ENCODE results near the gene COG2. TPM values are rescaled to one million over a fixed set of nuclear protein-coding genes. Genes with fewer than 3 reads are reported as not detected.
"Not testable (repeated sequence)": the region's sequence is repeated elsewhere in the genome, so short reads cannot be mapped to it uniquely, and the experiment has no call there.

Gene COG2
- total RNA-seq, 6 donors from 2014 or later: 23.5 to 37.7 (median 28.7) TPM

GRCh38 chr1:230696218-230696617, 53.9 kb downstream of the COG2 start:
- H3K27ac ChIP-seq: no peak overlapping the region
- ATAC-seq (ENCODE audit: low FRiP score in 2 of 2) (no peak), DNase-seq (no peak)
- H3K4me1 ChIP-seq: no peaks in the 10 kb centered on the region
- no peaks in the 10 kb centered on the region for H3K9me3 ChIP-seq
- no peak for TF ChIP-seq POLR2AphosphoS5 (IDR thresholded peaks at IDR 0.05)
- H3K27me3 ChIP-seq: no peaks in the 10 kb centered on the region
- H3K4me3 ChIP-seq: no peak overlapping the region
- peaks cover 0 to 33% (median 25%) of the 10 kb centered on the region in 4 donors for H3K36me3 ChIP-seq
- 84 to 90% methylated on average over 8 of the region's 8 CpGs for WGBS, 2 donors

DNA sequence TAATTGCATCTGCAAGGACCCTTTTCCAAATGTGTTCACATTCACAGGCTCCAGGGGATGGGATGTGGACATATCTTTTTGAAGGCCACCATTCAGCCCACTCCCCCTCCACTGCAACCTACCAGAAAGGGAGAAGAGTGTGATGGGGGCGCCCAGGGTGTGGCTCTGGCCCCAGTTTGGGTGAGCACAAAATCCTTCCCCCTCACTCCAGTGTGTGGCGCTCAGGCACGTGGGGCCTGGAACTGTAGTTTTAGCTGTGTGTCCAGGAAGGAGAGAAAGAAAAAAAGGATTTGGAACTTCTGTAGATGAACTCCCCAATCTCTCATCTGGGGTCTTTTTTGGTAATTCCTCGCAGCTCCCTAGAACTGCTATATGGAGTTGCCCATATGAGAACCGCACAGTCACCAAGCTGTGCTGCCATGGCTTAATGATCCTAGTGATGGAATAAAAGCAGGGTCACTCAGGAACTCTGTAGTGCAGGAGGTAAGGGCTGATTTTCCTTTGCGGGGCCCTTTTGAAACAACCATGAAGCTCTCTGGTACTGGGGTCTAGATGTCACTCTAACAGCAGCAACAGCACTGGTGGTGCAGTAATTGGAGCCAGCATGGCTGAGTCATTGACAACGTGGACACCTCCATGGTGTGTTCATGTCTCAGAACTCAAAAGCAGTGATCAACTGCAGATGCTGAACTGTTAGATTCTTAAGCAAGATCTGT, 54.6 kb downstream of the COG2 start:
- DNase-seq (no peak), ATAC-seq (ENCODE audit: low FRiP score in 2 of 2) (peak in 1 of 2 donors; percentile 21)

GRCh38 chr1:230698130-230698529, 55.8 kb downstream of the COG2 start:
- ATAC-seq (ENCODE audit: low FRiP score in 2 of 2) (no peak), DNase-seq (no peak)
- no peak overlapping the region for H3K4me3 ChIP-seq
- no peak overlapping the region for H3K27ac ChIP-seq
- 94 to 96% methylated on average over 14 of the region's 14 CpGs for WGBS, 2 donors
- peaks cover 0 to 14% (median 11%) of the 10 kb centered on the region in 4 donors for H3K36me3 ChIP-seq
- TF ChIP-seq EP300 (IDR thresholded peaks at IDR 0.05): no peak
- TF ChIP-seq, protein P1, sequence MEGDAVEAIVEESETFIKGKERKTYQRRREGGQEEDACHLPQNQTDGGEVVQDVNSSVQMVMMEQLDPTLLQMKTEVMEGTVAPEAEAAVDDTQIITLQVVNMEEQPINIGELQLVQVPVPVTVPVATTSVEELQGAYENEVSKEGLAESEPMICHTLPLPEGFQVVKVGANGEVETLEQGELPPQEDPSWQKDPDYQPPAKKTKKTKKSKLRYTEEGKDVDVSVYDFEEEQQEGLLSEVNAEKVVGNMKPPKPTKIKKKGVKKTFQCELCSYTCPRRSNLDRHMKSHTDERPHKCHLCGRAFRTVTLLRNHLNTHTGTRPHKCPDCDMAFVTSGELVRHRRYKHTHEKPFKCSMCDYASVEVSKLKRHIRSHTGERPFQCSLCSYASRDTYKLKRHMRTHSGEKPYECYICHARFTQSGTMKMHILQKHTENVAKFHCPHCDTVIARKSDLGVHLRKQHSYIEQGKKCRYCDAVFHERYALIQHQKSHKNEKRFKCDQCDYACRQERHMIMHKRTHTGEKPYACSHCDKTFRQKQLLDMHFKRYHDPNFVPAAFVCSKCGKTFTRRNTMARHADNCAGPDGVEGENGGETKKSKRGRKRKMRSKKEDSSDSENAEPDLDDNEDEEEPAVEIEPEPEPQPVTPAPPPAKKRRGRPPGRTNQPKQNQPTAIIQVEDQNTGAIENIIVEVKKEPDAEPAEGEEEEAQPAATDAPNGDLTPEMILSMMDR (IDR thresholded peaks at IDR 0.05): no peak
- no peak for TF ChIP-seq POLR2A (IDR thresholded peaks at IDR 0.05)
- no peak for TF ChIP-seq POLR2AphosphoS5 (IDR thresholded peaks at IDR 0.05)
- no peaks in the 10 kb centered on the region for H3K4me1 ChIP-seq
- H3K9me3 ChIP-seq: no peaks in the 10 kb centered on the region
- no peaks in the 10 kb centered on the region for H3K27me3 ChIP-seq

More for the DNA sequence above, 54.6 kb downstream of the COG2 start:
- Histone ChIP-seq H3K4me1 (no peaks in the 10 kb centered on the region), H3K27ac (no peak overlapping the region), H3K4me3 (no peak overlapping the region), H3K9me3 (no peaks in the 10 kb centered on the region), H3K36me3 (peaks cover 0 to 27% (median 19%) of the 10 kb centered on the region in 4 donors), H3K27me3 (no peaks in the 10 kb centered on the region)
- WGBS, 2 donors: 76 to 87% methylated on average over 7 of the region's 7 CpGs
- TF ChIP-seq EP300 (IDR thresholded peaks at IDR 0.05) (no peak), POLR2A (IDR thresholded peaks at IDR 0.05) (no peak), POLR2AphosphoS5 (IDR thresholded peaks at IDR 0.05) (no peak)
- TF ChIP-seq, protein P1 (IDR thresholded peaks at IDR 0.05): no peak

- H3K4me3 ChIP-seq; H3K27ac ChIP-seq; ATAC-seq (ENCODE audit: low FRiP score in 2 of 2); H3K36me3 ChIP-seq; H3K9me3 ChIP-seq; DNase-seq; H3K4me1 ChIP-seq; H3K27me3 ChIP-seq: not testable (repeated sequence)
Observed at GRCh38 chr1:230698964-230699363, 56.7 kb downstream of the COG2 start.

- 94 to 100% methylated on average over 1 of the region's 1 CpG for WGBS, 2 donors
Observed at GRCh38 chr1:230699716-230700115, 57.4 kb downstream of the COG2 start.

DNA sequence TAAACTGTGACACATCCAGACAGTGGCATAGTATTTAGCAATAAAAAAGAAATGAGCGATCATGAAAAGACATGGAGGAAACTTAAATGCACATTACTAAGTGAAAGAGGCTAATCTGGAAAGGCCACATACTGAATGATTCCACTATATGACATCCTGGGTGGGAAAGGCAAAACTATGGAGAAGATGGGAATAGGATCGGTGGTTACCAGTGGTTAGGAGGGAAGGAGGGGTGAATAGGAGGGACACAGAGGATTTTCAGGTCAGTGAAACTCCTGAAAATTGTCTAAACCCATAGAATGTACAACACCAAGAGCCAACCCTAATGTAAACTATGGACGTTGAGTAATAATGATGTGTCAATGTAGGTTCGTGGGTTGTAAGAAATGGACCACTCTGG, 57.9 kb downstream of the COG2 start:
- H3K27ac ChIP-seq: no peak overlapping the region
- no peaks in the 10 kb centered on the region for H3K4me1 ChIP-seq
- DNase-seq (no peak), ATAC-seq (ENCODE audit: low FRiP score in 2 of 2) (no peak)
- WGBS, 2 donors: 88 to 89% methylated on average over 4 of the region's 4 CpGs
- TF ChIP-seq POLR2A (IDR thresholded peaks at IDR 0.05): no peak
- TF ChIP-seq, protein P1 (IDR thresholded peaks at IDR 0.05): no peak
- TF ChIP-seq POLR2AphosphoS5 (IDR thresholded peaks at IDR 0.05): no peak
- TF ChIP-seq EP300 (IDR thresholded peaks at IDR 0.05): no peak
- H3K36me3 ChIP-seq: no peaks in the 10 kb centered on the region
- no peaks in the 10 kb centered on the region for H3K27me3 ChIP-seq
- no peak overlapping the region for H3K4me3 ChIP-seq
- no peaks in the 10 kb centered on the region for H3K9me3 ChIP-seq

More at GRCh38 chr1:230699716-230700115, 57.4 kb downstream of the COG2 start:
- Histone ChIP-seq H3K36me3 (no peaks in the 10 kb centered on the region), H3K27me3 (no peaks in the 10 kb centered on the region), H3K4me3 (no peak overlapping the region), H3K27ac (no peak overlapping the region), H3K4me1 (no peaks in the 10 kb centered on the region), H3K9me3 (no peaks in the 10 kb centered on the region)
- DNase-seq (no peak), ATAC-seq (ENCODE audit: low FRiP score in 2 of 2) (no peak)
- TF ChIP-seq POLR2AphosphoS5 (IDR thresholded peaks at IDR 0.05): no peak
- TF ChIP-seq EP300 (IDR thresholded peaks at IDR 0.05): no peak
- no peak for TF ChIP-seq POLR2A (IDR thresholded peaks at IDR 0.05)
